ENCODE results near the gene BTBD9.
A peak's percentile ranks its signal among the peaks of the same experiment; 100 is the strongest.

The BTBD9 gene

GRCh38 chr6:38503032-38503773 is 136.5 kb downstream of the BTBD9 start:
- peak; percentile 22 for DNase-seq

- DNase-seq: no peak
These were observed 137.3 kb downstream of the BTBD9 start for GRCh38 chr6:38502423-38502822.

GRCh38 chr6:38501931-38502330 is 137.8 kb downstream of the BTBD9 start:
- peak; percentile 88 for DNase-seq

- no peak for DNase-seq
These were observed 140.1 kb downstream of the BTBD9 start for GRCh38 chr6:38499529-38500096.

- no peak for DNase-seq
These were observed 140.8 kb downstream of the BTBD9 start for GRCh38 chr6:38498805-38499445.

GRCh38 chr6:38498085-38498484 is 141.6 kb downstream of the BTBD9 start:
- no peak for DNase-seq

GRCh38 chr6:38497546-38497945 is 142.2 kb downstream of the BTBD9 start:
- no peak for DNase-seq

- DNase-seq: no peak
These were observed 143.7 kb downstream of the BTBD9 start for GRCh38 chr6:38495922-38496635.

- no peak for DNase-seq
These were observed 144.2 kb downstream of the BTBD9 start for GRCh38 chr6:38495518-38495917.

GRCh38 chr6:38493931-38494547 is 145.7 kb downstream of the BTBD9 start:
- peak; percentile 79 for DNase-seq

GRCh38 chr6:38492031-38492430 is 147.7 kb downstream of the BTBD9 start:
- no peak for DNase-seq

- no peak for DNase-seq
These were observed 149.8 kb downstream of the BTBD9 start for GRCh38 chr6:38489951-38490350.

GRCh38 chr6:38487423-38487822 is 152.3 kb downstream of the BTBD9 start:
- no peak for DNase-seq

GRCh38 chr6:38485488-38485887 is 154.2 kb downstream of the BTBD9 start:
- DNase-seq: no peak

- no peak for DNase-seq
These were observed 155.1 kb downstream of the BTBD9 start for GRCh38 chr6:38484656-38485055.

- no peak for DNase-seq
These were observed 156.2 kb downstream of the BTBD9 start for GRCh38 chr6:38483526-38483925.

- no peak for DNase-seq
These were observed 157.3 kb downstream of the BTBD9 start for GRCh38 chr6:38482466-38482865.

GRCh38 chr6:38481851-38482250 is 157.9 kb downstream of the BTBD9 start:
- no peak for DNase-seq

GRCh38 chr6:38481211-38481836 is 158.4 kb downstream of the BTBD9 start:
- no peak for DNase-seq

GRCh38 chr6:38480036-38480435 is 159.7 kb downstream of the BTBD9 start:
- no peak for DNase-seq

GRCh38 chr6:38479331-38479730 is 160.4 kb downstream of the BTBD9 start:
- no peak for DNase-seq

- DNase-seq: no peak
These were observed 162.0 kb downstream of the BTBD9 start for GRCh38 chr6:38477680-38478260.

Measured in NCI-H345 (cell line).